Thyroid gland (tissue), 4 donors: ENCODE data around the gene CNOT1. TPM values are rescaled to one million over a fixed set of nuclear protein-coding genes. Genes with fewer than 3 reads are reported as not detected.

Source experiments
- DNase-seq, 2 donors: peaks; one replicate each; pipeline ENCODE4 v3.0.0-alpha.2; 2019
- H3K27ac ChIP-seq, 3 donors: fragments of 200-600 bp; sonication (generic); 1 replicate in 2 of 3; 2 replicates in 1 of 3; pipeline ENCODE4 v1.5.1; 2016 to 2019; ENCODE audit warnings: mild to moderate bottlenecking in 1 of 3, moderate library complexity in 1 of 3
- H3K27me3 ChIP-seq: fragments of 200-600 bp; sonication (generic); one replicate; pipeline ENCODE4 v1.5.1; 2019
- H3K36me3 ChIP-seq, 2 donors: fragments of 200-600 bp; sonication (generic); one replicate each; pipeline ENCODE4 v1.5.1; 2016 to 2019
- H3K4me1 ChIP-seq, 2 donors: fragments of 200-600 bp; sonication (generic); one replicate each; pipeline ENCODE4 v1.5.1; 2017 to 2019
- H3K4me3 ChIP-seq, 3 donors: fragments of 200-600 bp; sonication (generic); replicated peaks in 1 of 3; 1 replicate in 2 of 3; 2 replicates in 1 of 3; pipeline ENCODE4 v1.5.1; 2016; ENCODE audit warnings: mild to moderate bottlenecking in 1 of 3
- H3K9me3 ChIP-seq: fragments of 200-600 bp; sonication (generic); one replicate; pipeline ENCODE4 v1.5.1; 2017
- POLR2A ChIP-seq, 2 donors: fragments of 450-650 bp; IDR thresholded peaks; one replicate each; pipeline ENCODE4 v1.6.1; 2017; ENCODE audit warnings: antibody characterized with exemption in 2 of 2, mild to moderate bottlenecking in 2 of 2, moderate library complexity in 1 of 2
- WGBS, 2 donors: methylation state at CpG; one replicate each; pipeline ENCODE4 v1.1.5; 2017; 5-methylcytosine and 5-hydroxymethylcytosine counted together
- intact Hi-C: fragments of 100-400 bp; cut with DNase I; formaldehyde crosslinking; loops from one replicate; pipeline ENCODE4 v1.15.1; 2023
- total RNA-seq, 4 donors: library from RNA; depleted of rRNA; stranded (reverse); fragments of >200 nt; gene quantifications; one replicate each; pipeline ENCODE4 v1.2.3, GENCODE V29; 2016
- TF ChIP-seq, protein P1 (sequence below), 6 experiments: fragments of 200-600 bp in 3 of 6; fragments of 450-650 bp in 3 of 6; sonication (generic) in 3 of 6; IDR thresholded peaks; one replicate each; pipeline ENCODE4 v1.5.1; 2016 to 2019; ENCODE audit warnings: antibody characterized with exemption in 6 of 6, mild to moderate bottlenecking in 2 of 6, inconsistent platforms in 1 of 6, moderate library complexity in 1 of 6

CNOT1 gene
- total RNA-seq, 4 donors from 2014 or later: 109 to 150 (median 133) TPM

GRCh38 chr16:58584831-58585505, 44.7 kb downstream of the CNOT1 start:
- Histone ChIP-seq H3K27ac (no peak overlapping the region), H3K36me3 (peaks cover 61 to 79% of the 10 kb centered on the region in 2 donors), H3K27me3 (no peaks in the 10 kb centered on the region), H3K4me3 (no peak overlapping the region), H3K9me3 (no peaks in the 10 kb centered on the region), H3K4me1 (no peaks in the 10 kb centered on the region)
- DNase-seq: no peak
- TF ChIP-seq, protein P1, sequence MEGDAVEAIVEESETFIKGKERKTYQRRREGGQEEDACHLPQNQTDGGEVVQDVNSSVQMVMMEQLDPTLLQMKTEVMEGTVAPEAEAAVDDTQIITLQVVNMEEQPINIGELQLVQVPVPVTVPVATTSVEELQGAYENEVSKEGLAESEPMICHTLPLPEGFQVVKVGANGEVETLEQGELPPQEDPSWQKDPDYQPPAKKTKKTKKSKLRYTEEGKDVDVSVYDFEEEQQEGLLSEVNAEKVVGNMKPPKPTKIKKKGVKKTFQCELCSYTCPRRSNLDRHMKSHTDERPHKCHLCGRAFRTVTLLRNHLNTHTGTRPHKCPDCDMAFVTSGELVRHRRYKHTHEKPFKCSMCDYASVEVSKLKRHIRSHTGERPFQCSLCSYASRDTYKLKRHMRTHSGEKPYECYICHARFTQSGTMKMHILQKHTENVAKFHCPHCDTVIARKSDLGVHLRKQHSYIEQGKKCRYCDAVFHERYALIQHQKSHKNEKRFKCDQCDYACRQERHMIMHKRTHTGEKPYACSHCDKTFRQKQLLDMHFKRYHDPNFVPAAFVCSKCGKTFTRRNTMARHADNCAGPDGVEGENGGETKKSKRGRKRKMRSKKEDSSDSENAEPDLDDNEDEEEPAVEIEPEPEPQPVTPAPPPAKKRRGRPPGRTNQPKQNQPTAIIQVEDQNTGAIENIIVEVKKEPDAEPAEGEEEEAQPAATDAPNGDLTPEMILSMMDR (IDR thresholded peaks at IDR 0.05): no peak
- TF ChIP-seq POLR2A (IDR thresholded peaks at IDR 0.05): no peak
- intact Hi-C loops: no loop called here
- 89 to 93% methylated on average over 8 of the region's 8 CpGs for WGBS, 2 donors

GRCh38 chr16:58582971-58583765, 46.5 kb downstream of the CNOT1 start:
- intact Hi-C loops: no loop called here

GRCh38 chr16:58582133-58582532, 47.5 kb downstream of the CNOT1 start:
- TF ChIP-seq, protein P1 (IDR thresholded peaks at IDR 0.05): no peak
- TF ChIP-seq POLR2A (IDR thresholded peaks at IDR 0.05): no peak
- no peak for DNase-seq
- Histone ChIP-seq H3K36me3 (peaks cover 63 to 90% of the 10 kb centered on the region in 2 donors), H3K4me3 (no peak overlapping the region), H3K4me1 (no peaks in the 10 kb centered on the region), H3K27ac (no peak overlapping the region), H3K9me3 (no peaks in the 10 kb centered on the region), H3K27me3 (no peaks in the 10 kb centered on the region)
- intact Hi-C loops: no loop called here
- WGBS, 2 donors: 92 to 96% methylated on average over 6 of the region's 6 CpGs

More at GRCh38 chr16:58582971-58583765, 46.5 kb downstream of the CNOT1 start:
- Histone ChIP-seq H3K36me3 (peaks cover 63 to 87% of the 10 kb centered on the region in 2 donors), H3K4me1 (no peaks in the 10 kb centered on the region), H3K9me3 (no peaks in the 10 kb centered on the region), H3K27ac (no peak overlapping the region), H3K4me3 (no peak overlapping the region), H3K27me3 (no peaks in the 10 kb centered on the region)
- WGBS, 2 donors: 90 to 91% methylated on average over 8 of the region's 8 CpGs
- no peak for TF ChIP-seq POLR2A (IDR thresholded peaks at IDR 0.05)
- no peak for DNase-seq

DNA sequence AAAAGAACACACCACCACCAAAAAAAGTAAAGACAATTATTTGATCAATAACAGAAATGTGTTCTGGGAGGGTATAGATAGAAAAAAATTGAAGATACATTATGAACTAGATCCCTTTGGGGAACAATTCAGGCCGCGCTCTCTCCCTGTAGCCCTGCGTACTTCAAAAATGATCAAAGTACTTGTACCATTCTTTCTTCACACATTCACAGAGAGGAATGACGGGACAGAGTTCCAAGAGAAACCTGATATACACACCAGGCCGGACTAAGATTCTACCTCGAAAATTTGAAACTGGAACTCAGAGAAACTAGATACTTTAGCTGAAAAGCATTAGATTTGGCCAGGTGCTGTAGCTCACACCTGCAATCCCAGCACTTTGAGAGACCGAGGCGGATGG, 50.0 kb downstream of the CNOT1 start:
- no peak for DNase-seq
- peaks cover 66 to 89% of the 10 kb centered on the region in 2 donors for H3K36me3 ChIP-seq
- H3K4me3 ChIP-seq: no peak overlapping the region
- no peaks in the 10 kb centered on the region for H3K9me3 ChIP-seq
- intact Hi-C loops: no loop called here
- TF ChIP-seq POLR2A (IDR thresholded peaks at IDR 0.05): no peak
- TF ChIP-seq, protein P1 (IDR thresholded peaks at IDR 0.05): no peak
- H3K4me1 ChIP-seq: no peaks in the 10 kb centered on the region
- no peaks in the 10 kb centered on the region for H3K27me3 ChIP-seq
- no peak overlapping the region for H3K27ac ChIP-seq
- 96% methylated on average over 8 of the region's 8 CpGs for WGBS, 2 donors

GRCh38 chr16:58578642-58579041, 51.0 kb downstream of the CNOT1 start:
- TF ChIP-seq POLR2A (IDR thresholded peaks at IDR 0.05): no peak
- TF ChIP-seq, protein P1 (IDR thresholded peaks at IDR 0.05): no peak
- Histone ChIP-seq H3K36me3 (peaks cover 69 to 90% of the 10 kb centered on the region in 2 donors), H3K4me1 (no peaks in the 10 kb centered on the region), H3K9me3 (no peaks in the 10 kb centered on the region), H3K27ac (no peak overlapping the region), H3K27me3 (no peaks in the 10 kb centered on the region), H3K4me3 (no peak overlapping the region)
- 94 to 96% methylated on average over 3 of the region's 3 CpGs for WGBS, 2 donors
- no peak for DNase-seq
- intact Hi-C loops: no loop called here
